ENCODE data around the gene BBS9.

The BBS9 gene

DNA sequence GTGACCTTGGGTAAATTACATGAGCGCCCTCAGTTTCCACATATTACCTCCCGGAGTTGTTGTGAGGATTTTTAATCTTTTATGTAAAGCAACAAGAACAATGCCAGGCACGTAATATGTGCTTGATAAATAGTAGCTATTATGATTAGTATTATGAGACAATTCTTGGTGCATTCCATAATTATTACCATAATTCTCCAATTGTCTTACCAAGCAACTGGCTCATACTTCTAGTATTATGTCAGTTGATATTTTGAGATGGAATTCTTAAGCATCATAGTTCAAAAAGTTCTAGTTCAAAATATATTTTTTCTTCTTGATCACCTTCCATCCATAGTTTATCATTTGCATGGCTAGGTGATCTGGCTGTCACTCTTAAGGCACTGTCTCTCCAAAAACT lies 259.0 kb downstream of the BBS9 start:
- no peak for DNase-seq

DNA sequence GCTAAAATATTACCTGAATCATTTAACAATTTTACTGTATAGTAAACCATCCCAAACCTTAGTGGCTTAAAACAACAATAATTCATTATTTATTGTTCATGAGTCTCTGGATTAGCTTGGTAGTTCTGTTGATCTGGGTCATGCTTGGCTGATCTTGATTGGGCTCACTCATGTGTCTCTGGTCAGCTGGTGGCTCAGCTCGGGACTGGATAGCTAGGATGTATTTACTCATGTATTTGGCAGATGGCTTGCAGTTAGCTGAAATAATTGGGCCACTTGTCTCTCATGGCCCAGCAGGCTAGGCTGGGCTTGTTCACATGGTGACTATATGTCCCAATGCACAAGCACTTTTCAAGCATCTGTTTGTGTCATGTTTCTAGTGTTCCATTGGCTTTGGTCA lies 262.8 kb downstream of the BBS9 start:
- no peak for DNase-seq

GRCh38 chr7:33393770-33394169 lies 264.4 kb downstream of the BBS9 start:
- no peak for DNase-seq

- DNase-seq, result no peak
Observed at GRCh38 chr7:33395340-33395739, 266.0 kb downstream of the BBS9 start.

DNA sequence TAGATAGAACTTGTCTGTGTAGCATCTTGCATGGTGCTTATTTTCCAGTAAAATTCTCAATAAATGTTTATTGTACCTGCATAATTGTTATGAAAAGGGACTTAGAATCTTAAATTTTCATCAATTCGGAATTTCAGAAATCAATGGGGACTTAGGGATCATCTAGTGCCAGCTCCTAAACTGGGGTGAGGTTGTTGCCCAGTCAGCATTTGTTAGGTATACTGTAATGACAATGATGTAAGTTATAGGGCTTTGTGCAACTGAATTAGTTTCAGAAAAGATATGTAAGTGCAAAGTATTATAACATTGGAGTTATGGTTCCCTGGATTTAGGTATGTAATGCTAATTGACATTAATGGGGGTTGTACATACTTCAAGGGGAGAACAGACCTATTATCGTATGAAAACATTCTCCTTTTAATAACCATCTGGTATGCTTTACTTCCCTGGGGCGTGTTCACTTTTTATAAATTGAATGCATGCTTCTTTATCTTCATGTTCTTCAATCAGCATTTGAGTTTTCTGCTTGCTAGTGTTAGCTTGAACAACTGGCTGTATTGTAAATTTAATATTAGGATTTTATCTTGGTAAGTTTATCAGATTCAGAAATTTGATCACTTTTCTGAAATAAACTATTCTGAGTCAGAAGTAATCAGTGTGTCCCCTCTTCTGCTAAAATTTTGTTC lies 270.3 kb downstream of the BBS9 start:
- DNase-seq, result no peak

DNA sequence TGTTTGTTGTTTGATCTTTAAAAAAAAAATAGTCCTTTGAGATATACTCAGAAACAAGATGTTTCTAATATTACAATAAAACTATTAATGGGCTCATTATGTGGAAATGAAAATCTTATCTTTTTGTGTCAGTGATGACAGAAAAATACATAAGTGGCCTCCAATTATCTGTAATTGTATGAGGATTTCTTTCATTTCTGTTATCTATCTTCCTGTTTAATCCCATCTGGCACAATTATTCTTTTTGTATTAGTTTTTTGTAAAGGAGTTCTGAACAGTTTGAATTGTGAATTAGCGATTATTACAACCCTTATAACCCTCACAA lies 270.8 kb downstream of the BBS9 start:
- DNase-seq, result no peak

GRCh38 chr7:33410266-33410665 lies 280.9 kb downstream of the BBS9 start:
- DNase-seq, result no peak

- DNase-seq, result no peak
Observed at GRCh38 chr7:33411020-33411419, 281.7 kb downstream of the BBS9 start.

DNA sequence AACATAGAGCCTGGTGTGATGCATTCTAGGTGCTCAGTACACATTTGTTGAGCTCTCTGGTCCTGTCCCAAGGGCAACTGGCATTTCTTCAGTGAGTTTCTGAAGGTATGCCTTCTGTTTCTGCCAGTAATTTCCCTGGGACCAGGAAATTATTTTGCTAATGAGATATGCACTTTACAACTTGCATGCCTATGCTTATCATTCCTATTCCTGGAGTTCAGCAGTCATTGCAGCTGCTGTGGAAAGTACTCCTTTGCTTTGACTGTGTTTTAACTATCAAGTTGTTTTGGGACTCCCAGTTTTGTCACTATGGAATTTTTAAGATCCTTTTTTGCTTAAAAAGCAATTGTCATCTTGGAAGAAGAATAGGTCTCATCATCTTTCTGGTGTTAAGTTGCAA lies 283.0 kb downstream of the BBS9 start:
- no peak for DNase-seq

GRCh38 chr7:33418251-33418701 lies 288.9 kb downstream of the BBS9 start:
- DNase-seq, result no peak

GRCh38 chr7:33420311-33420940 lies 291.1 kb downstream of the BBS9 start:
- no peak for DNase-seq

GRCh38 chr7:33421429-33421828 lies 292.1 kb downstream of the BBS9 start:
- DNase-seq, result no peak

DNA sequence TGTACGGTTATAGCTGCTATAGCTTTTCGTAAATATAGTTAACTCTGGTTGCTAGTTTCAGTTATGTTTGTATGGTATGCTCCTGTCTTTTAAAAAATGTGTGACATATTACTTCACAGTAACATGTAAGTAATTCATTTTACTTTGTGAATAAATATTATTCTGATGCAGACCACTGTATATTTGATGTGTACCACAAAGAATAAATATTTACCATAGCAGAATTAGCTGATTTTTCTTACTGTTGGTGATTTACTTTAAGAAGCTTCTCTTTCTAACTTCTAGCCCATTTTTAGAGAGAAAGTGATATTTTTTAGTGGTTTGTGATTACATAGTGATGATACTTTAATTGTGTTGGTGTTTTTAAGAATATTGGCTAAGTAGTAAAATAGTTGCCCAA lies 292.8 kb downstream of the BBS9 start:
- no peak for DNase-seq

DNA sequence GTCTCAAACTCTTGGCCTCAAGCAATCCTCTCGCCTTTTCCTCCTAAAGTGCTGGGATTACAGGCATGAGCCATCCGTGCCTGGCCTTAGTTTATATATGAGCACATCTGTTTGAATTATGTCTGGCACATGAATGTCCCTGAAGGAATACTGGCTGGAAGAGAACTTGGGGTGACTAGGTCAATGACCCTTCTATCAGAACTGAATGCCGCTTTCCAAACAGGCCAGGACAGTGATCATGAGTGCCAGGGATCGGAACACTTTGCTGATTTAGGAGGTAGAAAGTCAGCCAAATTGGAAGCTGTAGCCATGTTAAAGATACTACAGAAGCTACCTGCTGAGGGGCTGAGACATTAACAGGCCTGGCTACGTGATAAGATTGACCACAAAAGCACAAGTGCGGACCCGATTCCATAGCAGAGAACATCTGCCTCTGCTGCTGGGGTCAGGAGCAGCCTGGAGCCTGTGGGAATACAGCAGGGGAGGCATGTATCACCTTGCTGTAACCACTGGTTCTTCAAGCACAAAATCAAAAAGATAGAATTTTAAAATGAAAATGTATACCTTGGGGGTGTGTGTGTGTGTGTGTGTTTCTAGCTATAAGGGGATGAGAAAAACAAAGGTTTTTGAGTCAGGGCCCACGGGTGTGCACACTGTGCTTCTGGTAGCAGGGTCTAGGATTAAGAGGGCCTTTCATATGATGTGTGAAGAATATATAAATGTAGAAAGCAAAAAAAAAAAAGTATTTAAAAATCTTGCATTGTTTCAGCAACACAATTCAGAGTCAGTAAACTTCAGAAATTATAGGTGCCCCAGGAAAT lies 293.7 kb downstream of the BBS9 start:
- no peak for DNase-seq

GRCh38 chr7:33423646-33424020 lies 294.3 kb downstream of the BBS9 start:
- DNase-seq, result no peak

DNA sequence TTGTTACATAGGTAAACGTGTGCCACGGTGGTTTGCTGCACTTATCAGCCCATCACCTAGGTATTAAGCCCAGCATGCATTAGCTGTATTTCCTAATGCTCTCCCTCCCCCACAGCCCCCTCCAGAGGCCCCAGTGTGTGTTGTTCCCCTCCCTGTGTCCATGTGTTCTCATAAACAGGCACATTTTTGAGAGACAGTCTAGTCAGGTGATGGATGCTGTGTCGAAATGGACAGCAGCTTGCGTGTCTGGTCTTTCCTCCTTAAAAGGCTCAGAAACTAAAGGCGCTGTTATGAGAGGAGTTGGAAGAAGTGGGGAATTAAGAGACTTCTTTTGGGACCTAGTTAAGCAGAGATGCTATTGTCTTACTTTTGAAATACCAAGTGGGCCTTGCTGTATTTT lies 296.0 kb downstream of the BBS9 start:
- no peak for DNase-seq

GRCh38 chr7:33425929-33426678 lies 296.7 kb downstream of the BBS9 start:
- no peak for DNase-seq

- DNase-seq, result no peak
Observed at GRCh38 chr7:33428415-33428814, 299.1 kb downstream of the BBS9 start.

DNA sequence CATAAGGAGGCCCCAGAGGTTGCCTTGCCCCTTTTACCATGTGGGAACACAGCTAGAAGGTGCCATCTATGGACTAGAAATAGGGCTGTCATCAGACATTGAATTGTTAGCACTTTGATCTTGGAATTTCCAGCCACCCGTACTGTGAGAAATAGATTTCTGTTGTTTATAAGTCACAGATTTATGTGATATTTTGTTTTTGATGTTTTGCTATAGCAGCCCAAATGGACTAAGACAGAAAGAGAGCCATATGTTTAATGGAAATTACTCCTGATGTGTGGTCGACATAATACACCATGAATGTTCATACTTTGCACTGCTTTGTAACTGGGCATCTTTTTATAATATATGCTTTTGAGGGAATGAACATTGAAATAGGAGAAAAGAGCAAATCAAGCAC lies 302.2 kb downstream of the BBS9 start:
- no peak for DNase-seq

DNA sequence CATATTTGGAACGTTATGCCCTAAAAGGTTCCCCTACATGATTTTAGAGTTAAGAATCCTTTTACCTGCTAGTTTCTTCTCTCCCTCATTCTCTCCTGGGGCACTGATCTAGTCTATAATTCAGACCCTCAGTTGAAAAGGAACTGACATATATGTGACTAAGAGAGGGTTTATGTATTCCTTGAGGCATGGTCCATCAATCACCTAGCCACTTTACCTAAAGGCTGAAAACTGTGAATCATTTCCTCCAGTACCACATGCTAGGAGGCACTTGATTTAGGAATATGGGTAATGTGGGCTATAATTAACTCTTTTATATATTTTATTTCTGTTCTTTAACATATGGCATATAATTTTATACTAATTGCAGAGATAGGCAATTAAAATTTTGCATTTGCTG lies 303.5 kb downstream of the BBS9 start:
- DNase-seq, result no peak

- no peak for DNase-seq
Observed at GRCh38 chr7:33433357-33433756, 304.0 kb downstream of the BBS9 start.

- DNase-seq, result no peak
Observed at GRCh38 chr7:33444511-33444910, 315.1 kb downstream of the BBS9 start.

- DNase-seq, result no peak
Observed at GRCh38 chr7:33446551-33446950, 317.2 kb downstream of the BBS9 start.

DNA sequence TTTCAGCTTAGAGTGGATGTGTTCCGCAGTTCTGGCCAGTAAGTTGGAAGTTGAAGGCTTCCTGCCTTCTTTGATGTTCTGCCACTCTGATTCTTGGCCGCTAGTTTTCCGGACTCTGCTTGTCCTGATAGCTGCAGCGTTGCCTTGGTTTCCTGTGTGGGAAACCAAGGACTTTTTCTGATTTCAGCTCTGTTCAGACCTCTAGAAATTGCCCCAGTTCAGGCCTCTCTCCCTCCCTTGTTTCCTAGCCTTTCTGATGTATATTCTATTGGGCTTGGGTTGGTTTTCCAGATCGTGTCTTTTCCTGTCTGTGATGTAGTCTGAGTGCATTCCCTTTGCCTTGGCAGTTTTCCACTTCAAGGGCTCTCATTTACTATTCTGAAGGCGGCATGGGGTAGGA lies 318.7 kb downstream of the BBS9 start:
- DNase-seq, result no peak

Data from activated CD4-positive, CD25-positive, alpha-beta regulatory T cell treated with anti-CD3 and anti-CD28 coated beads, Interleukin-2, amount 50 U/mL, for 72 hours (primary cell).